Lower leg skin (tissue), 4 donors: ENCODE data around the gene ATOX1. TPM values are rescaled to one million over a fixed set of nuclear protein-coding genes. Genes with fewer than 3 reads are reported as not detected.

Experiments used
- DNase-seq, 2 donors: peaks; one replicate each; pipeline ENCODE4 v3.0.0-alpha.2; 2019; ENCODE audit warnings: low spot score in 2 of 2
- H3K4me3 ChIP-seq: fragments of 200-600 bp; sonication (generic); 2 replicates; pipeline ENCODE4 v1.5.1; 2017; ENCODE audit warnings: mild to moderate bottlenecking, low read depth; ENCODE audit not compliant: poor library complexity, severe bottlenecking
- POLR2A ChIP-seq, 2 donors: fragments of 450-650 bp; IDR thresholded peaks; one replicate each; pipeline ENCODE4 v1.6.1; 2016 to 2017; ENCODE audit warnings: antibody characterized with exemption in 2 of 2, mild to moderate bottlenecking in 1 of 2, moderate library complexity in 1 of 2
- WGBS, 2 donors: methylation state at CpG; one replicate each; pipeline ENCODE4 v1.1.5; 2018; 5-methylcytosine and 5-hydroxymethylcytosine counted together
- intact Hi-C: fragments of 100-400 bp; cut with DNase I; formaldehyde crosslinking; loops from one replicate; pipeline ENCODE4 v1.15.0; 2023; ENCODE audit warnings: low total_unique reads
- total RNA-seq, 4 donors: library from RNA; depleted of rRNA; stranded (reverse); fragments of >200 nt; gene quantifications; one replicate each; pipeline ENCODE4 v1.1.0, GENCODE V29; 2016
- TF ChIP-seq, protein P1 (sequence below), 3 donors: fragments of 450-650 bp; IDR thresholded peaks; one replicate each; pipeline ENCODE4 v1.5.1; 2016; ENCODE audit warnings: antibody characterized with exemption in 3 of 3, mild to moderate bottlenecking in 3 of 3, moderate library complexity in 2 of 3

ATOX1 gene, protein sequence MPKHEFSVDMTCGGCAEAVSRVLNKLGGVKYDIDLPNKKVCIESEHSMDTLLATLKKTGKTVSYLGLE
- 100 to 1,000 TPM in 2 of 4 donors, 10 to 100 TPM in 2; 65.5 to 137 (median 92.8) TPM for total RNA-seq

DNA sequence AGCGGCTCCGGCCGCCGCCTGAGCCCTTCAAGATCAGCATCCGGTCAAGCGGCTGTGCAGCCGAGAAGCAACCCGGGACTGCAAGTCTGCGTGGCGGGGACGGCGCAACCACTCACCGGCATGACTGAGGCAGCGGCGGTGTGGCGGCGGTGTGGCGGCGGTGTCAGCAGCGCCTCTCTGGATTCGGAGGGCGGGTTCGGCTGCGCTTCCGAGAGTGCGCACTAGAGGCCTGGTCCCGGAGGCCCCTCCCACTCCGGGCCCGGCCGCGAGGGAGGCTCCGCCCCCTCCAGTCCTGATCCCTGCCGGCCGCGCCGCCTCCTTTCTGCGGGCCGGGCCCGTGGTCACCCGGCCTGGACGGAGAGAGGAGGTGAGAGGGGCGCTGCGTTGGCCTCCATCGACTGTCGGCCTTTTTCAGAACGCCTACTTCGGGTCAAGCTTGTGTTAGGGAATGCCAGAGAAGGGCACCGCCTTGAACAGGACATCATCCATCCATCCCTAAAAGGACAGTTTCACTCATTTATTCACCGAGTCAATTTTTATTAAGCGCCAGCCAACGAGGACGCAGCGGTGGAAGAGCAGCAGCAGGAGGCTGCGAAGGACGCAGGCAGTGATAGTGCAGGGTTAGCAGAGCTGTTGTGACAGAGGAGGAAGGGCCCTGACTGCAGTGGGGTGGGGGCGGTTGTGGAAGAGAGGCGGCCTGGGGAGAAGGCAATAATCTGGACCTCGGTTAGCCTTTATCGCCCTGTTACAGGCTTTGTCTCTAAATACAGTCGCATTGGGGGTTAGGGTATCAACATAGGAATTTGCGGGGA, at the start of gene ATOX1:
TSS of gene ATOX1 (minus strand) at position 202 of the 812 bp plus-strand sequence. CDS start at position 122, 80 bp downstream.
- intact Hi-C loops = no loop called here

DNA sequence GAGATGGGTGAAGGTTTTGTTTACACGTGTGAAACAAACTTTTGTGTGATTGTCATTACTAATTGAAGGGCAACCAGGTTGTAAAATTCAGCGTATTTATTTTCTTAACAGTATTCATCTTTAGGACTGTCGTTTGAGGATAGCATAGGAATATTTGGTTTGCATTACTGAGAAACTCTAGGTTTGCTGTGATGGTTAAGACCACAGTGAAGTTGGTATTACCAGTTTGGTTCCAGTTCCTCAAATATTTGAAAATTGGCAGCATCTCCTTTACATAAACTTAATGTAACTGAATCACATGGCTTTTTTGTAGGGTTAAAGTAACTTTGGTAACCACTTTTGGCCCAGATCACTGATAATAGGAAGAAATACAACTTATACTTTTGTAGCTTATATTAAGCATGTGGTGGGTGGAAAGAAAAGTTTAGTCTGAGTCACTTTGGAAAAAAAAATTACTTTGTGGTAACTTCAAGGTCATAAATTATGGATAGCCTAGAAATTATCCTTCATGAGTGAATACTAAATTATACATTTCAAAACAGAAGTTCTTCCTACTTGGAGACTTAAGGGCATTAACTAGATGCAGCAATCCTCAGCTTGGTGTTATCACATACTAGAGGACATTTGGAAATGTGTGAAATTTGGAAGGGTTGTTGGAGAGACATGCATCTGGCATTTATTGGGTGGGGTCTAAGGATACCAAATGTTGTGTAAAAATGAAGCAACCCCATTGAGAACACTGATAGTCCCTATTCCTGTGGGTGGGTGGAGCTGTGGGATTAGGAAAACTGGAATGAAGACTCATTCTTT, 47.2 kb upstream of the ATOX1 start:
- DNase-seq = peak in 1 of 2 donors; percentile 58
- H3K4me3 ChIP-seq = no peak overlapping the region
- intact Hi-C loops = no loop called here
- WGBS, 2 donors = 87 to 92% methylated on average over 3 of the region's 3 CpGs
- TF ChIP-seq, protein P1, sequence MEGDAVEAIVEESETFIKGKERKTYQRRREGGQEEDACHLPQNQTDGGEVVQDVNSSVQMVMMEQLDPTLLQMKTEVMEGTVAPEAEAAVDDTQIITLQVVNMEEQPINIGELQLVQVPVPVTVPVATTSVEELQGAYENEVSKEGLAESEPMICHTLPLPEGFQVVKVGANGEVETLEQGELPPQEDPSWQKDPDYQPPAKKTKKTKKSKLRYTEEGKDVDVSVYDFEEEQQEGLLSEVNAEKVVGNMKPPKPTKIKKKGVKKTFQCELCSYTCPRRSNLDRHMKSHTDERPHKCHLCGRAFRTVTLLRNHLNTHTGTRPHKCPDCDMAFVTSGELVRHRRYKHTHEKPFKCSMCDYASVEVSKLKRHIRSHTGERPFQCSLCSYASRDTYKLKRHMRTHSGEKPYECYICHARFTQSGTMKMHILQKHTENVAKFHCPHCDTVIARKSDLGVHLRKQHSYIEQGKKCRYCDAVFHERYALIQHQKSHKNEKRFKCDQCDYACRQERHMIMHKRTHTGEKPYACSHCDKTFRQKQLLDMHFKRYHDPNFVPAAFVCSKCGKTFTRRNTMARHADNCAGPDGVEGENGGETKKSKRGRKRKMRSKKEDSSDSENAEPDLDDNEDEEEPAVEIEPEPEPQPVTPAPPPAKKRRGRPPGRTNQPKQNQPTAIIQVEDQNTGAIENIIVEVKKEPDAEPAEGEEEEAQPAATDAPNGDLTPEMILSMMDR (IDR thresholded peaks at IDR 0.05) = no peak
- TF ChIP-seq POLR2A (IDR thresholded peaks at IDR 0.05) = no peak

More for the DNA sequence above, at the start of gene ATOX1:
- WGBS, 2 donors = 4 to 6% methylated on average over 46 to 61 of the region's 61 CpGs
- peak in 1 of 2 donors; percentile 15 for TF ChIP-seq POLR2A (IDR thresholded peaks at IDR 0.05)
- TF ChIP-seq, protein P1 (IDR thresholded peaks at IDR 0.05) = no peak
- DNase-seq = peak; percentile 89 to 98
- peak within 1 kb of the TSS; percentile 61 for H3K4me3 ChIP-seq

DNA sequence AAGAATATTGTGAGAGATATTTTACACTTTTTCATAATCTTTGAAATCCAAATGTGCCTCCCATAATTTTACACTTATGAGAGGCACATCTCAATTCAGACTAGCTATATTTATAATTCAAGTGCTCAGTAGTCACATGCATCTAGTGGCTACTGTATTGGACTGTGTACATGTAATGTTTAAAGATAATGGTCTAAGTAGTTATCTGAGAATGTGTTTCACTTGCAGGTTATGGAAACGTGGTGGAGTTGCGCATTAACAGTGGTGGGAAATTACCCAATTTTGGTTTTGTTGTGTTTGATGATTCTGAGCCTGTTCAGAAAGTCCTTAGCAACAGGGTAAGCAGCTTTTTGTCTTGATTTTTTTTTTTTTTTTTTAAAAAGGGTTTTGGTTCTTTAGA, 42.1 kb upstream of the ATOX1 start:
- intact Hi-C loops = no loop called here
- WGBS, 2 donors = 83 to 84% methylated on average over 2 of the region's 2 CpGs
- H3K4me3 ChIP-seq = no peak overlapping the region
- no peak for DNase-seq
- TF ChIP-seq, protein P1 (IDR thresholded peaks at IDR 0.05) = no peak
- TF ChIP-seq POLR2A (IDR thresholded peaks at IDR 0.05) = no peak

DNA sequence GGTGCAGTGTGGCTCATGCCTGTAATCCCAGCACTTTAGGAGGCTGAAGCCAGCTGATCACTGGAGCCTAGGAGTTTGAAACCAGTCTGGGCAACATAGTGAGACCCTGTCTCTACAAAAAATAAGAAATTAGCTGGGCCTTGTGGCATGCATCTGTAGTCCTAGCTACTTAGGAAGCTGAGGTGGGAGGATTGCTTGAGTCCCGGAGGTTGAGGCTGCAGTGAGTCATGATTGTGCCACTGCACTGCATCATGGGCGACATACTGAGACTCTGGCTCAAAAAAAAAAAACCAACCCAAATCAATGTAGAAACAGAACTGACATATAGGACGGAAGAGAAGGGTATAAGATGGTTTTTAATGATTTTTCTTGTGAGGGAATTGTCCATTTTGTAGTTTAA, 41.0 kb upstream of the ATOX1 start:
- TF ChIP-seq, protein P1 (IDR thresholded peaks at IDR 0.05) = no peak
- TF ChIP-seq POLR2A (IDR thresholded peaks at IDR 0.05) = no peak
- no peak for DNase-seq
- H3K4me3 ChIP-seq = no peak overlapping the region
- WGBS, 2 donors = 88 to 91% methylated on average over 3 of the region's 3 CpGs
- intact Hi-C loops = no loop called here

DNA sequence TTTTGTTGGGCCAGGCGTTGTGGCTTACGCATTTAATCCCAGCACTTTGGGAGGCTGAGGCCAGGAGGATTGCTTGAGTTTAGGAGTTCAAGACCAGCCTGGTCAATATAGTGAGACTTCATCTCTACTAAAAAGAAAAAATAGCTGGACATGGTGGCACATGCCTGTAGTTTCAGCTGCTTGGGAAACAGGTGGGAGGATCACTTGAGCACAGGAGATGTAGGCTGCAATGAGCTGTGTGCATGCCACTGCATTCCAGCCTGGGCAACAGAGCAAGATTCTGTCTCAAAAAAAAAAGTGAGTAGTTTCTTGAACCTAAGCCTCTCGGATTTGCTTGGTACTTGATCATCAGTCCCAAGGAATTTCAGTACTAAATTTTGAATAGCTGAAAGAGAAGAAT, 40.2 kb upstream of the ATOX1 start:
- 89 to 90% methylated on average over 3 of the region's 3 CpGs for WGBS, 2 donors
- intact Hi-C loops = no loop called here
- TF ChIP-seq, protein P1 (IDR thresholded peaks at IDR 0.05) = no peak
- TF ChIP-seq POLR2A (IDR thresholded peaks at IDR 0.05) = no peak
- no peak overlapping the region for H3K4me3 ChIP-seq
- DNase-seq = no peak
